ENCODE data around the gene TOP3B. TPM values are rescaled to one million over a fixed set of nuclear protein-coding genes. Genes with fewer than 3 reads are reported as not detected.

The TOP3B gene
- polyA plus RNA-seq, 1 donor from 2014 or later = 33.7 TPM

DNA sequence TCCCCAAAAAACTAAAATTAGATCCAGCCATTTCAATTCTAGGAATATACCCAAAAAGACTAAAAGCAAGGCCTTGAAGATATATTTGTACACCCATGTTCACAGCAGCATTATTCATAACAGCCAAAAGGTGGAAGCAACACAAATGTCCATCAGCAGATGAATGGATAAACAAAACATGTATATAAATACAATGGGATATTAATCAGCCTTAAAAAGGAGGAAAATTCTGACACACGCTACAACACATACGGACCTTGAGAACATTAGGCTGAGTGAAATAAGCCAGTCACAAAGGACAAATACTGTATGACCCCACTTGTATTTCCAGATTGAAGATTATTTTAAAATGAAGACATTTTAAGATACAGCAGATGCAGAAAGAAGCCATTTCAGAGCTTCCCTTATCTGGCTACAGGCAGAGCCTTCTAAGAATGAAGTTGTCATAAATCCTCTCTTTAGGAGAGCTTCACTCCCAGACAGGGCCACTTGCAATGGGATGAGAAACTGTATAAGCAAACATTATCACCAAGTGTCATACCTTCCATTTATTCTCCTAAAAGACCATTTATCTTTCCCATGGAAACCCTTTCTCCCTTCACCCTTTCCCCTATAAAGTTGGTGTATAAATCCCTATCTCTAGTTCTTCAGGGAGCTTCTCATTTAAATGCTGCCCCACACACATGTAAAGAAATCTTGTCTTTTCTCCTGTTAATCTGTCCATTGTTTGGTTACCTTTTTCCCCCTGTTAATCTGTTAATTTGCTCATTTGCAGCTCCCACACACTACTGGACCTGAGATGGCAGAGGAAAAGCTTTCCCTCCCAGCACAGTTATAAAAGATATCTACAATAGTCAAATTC is 19.3 kb upstream of the TOP3B start:
- Histone ChIP-seq H3F3A (ENCODE audit: insufficient read depth, low read length, poor library complexity, severe bottlenecking) (no peaks in the 10 kb centered on the region), H3K27me3 (ENCODE audit: insufficient read depth, low read depth, low read length) (no peaks in the 10 kb centered on the region), H3K4me3 (ENCODE audit: low read length) (no peak overlapping the region), H3K9me2 (ENCODE audit: insufficient read depth, low read length) (no peaks in the 10 kb centered on the region), H3K9me3 (ENCODE audit: low read length) (no peaks in the 10 kb centered on the region), H4K20me1 (ENCODE audit: insufficient read depth) (no peaks in the 10 kb centered on the region), H3K4me2 (ENCODE audit: low read length) (no peak overlapping the region), H3K27ac (ENCODE audit: low read length) (no peak overlapping the region), H3K9ac (ENCODE audit: low read length) (no peak overlapping the region), H3K79me2 (replicated peaks; ENCODE audit: insufficient read depth, low read length) (no peaks in the 10 kb centered on the region), H3K36me3 (ENCODE audit: insufficient read depth, low read length) (no peaks in the 10 kb centered on the region), H2AFZ (ENCODE audit: low read depth, low read length) (no peak overlapping the region)
- TF ChIP-seq SMC3 (conservative IDR thresholded peaks at IDR 0.05; ENCODE audit: poor library complexity) = no peak
- no peak for TF ChIP-seq EP300 (conservative IDR thresholded peaks at IDR 0.05; ENCODE audit: poor library complexity, severe bottlenecking)
- TF ChIP-seq, protein P1, sequence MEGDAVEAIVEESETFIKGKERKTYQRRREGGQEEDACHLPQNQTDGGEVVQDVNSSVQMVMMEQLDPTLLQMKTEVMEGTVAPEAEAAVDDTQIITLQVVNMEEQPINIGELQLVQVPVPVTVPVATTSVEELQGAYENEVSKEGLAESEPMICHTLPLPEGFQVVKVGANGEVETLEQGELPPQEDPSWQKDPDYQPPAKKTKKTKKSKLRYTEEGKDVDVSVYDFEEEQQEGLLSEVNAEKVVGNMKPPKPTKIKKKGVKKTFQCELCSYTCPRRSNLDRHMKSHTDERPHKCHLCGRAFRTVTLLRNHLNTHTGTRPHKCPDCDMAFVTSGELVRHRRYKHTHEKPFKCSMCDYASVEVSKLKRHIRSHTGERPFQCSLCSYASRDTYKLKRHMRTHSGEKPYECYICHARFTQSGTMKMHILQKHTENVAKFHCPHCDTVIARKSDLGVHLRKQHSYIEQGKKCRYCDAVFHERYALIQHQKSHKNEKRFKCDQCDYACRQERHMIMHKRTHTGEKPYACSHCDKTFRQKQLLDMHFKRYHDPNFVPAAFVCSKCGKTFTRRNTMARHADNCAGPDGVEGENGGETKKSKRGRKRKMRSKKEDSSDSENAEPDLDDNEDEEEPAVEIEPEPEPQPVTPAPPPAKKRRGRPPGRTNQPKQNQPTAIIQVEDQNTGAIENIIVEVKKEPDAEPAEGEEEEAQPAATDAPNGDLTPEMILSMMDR (IDR thresholded peaks at IDR 0.05; ENCODE audit: poor library complexity, severe bottlenecking) = no peak
- no peak for TF ChIP-seq RAD21 (conservative IDR thresholded peaks at IDR 0.05)
- TF ChIP-seq EZH2 (IDR thresholded peaks at IDR 0.05; ENCODE audit: borderline replicate concordance, insufficient read depth, low read length, poor library complexity, severe bottlenecking) = no peak
- no peak for TF ChIP-seq MXI1 (conservative IDR thresholded peaks at IDR 0.05; ENCODE audit: poor library complexity, severe bottlenecking)
- TF ChIP-seq, protein P2, sequence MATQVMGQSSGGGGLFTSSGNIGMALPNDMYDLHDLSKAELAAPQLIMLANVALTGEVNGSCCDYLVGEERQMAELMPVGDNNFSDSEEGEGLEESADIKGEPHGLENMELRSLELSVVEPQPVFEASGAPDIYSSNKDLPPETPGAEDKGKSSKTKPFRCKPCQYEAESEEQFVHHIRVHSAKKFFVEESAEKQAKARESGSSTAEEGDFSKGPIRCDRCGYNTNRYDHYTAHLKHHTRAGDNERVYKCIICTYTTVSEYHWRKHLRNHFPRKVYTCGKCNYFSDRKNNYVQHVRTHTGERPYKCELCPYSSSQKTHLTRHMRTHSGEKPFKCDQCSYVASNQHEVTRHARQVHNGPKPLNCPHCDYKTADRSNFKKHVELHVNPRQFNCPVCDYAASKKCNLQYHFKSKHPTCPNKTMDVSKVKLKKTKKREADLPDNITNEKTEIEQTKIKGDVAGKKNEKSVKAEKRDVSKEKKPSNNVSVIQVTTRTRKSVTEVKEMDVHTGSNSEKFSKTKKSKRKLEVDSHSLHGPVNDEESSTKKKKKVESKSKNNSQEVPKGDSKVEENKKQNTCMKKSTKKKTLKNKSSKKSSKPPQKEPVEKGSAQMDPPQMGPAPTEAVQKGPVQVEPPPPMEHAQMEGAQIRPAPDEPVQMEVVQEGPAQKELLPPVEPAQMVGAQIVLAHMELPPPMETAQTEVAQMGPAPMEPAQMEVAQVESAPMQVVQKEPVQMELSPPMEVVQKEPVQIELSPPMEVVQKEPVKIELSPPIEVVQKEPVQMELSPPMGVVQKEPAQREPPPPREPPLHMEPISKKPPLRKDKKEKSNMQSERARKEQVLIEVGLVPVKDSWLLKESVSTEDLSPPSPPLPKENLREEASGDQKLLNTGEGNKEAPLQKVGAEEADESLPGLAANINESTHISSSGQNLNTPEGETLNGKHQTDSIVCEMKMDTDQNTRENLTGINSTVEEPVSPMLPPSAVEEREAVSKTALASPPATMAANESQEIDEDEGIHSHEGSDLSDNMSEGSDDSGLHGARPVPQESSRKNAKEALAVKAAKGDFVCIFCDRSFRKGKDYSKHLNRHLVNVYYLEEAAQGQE (IDR thresholded peaks at IDR 0.05; ENCODE audit: borderline replicate concordance) = no peak
- no peak for TF ChIP-seq TAF1 (IDR thresholded peaks at IDR 0.05; ENCODE audit: low read depth)
- no peak for TF ChIP-seq POLR2AphosphoS5 (IDR thresholded peaks at IDR 0.05)

DNA sequence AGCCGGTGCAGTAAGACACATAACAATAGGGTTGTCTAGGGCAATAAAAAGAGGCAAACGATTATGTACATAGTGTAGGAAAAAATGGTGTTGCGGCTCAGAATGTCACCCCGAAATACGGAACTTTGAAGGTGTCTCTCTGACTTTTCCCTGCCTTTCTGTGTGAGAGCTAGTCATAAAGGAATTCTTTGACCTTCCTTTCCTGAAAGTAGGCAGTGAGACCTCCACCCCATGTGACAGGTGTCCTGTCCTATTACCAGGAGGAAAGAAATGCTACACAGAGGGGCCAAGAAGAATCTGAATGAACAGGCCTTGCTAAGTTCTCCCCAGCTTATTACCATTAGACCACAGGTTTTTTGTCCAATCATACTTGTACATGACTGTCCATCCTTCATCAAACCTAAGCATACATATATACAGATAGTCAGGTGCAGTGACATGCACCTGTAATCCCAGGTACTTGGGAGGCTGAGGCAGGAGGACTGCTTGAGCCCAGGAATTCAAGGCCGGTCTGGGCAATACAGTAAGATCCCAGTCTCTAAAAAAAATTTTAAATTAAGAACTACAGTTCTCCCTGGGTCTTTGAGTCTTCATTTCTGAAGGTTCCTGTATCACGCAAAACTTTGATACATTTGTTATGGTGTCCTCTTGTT is 16.1 kb upstream of the TOP3B start:
- H2AFZ ChIP-seq (ENCODE audit: low read depth, low read length) = no peak overlapping the region
- H3K27me3 ChIP-seq (ENCODE audit: insufficient read depth, low read depth, low read length) = no peaks in the 10 kb centered on the region
- no peak overlapping the region for H3K27ac ChIP-seq (ENCODE audit: low read length)
- no peaks in the 10 kb centered on the region for H3K9me2 ChIP-seq (ENCODE audit: insufficient read depth, low read length)
- H3K4me3 ChIP-seq (ENCODE audit: low read length) = no peak overlapping the region
- no peaks in the 10 kb centered on the region for H3K79me2 ChIP-seq (replicated peaks; ENCODE audit: insufficient read depth, low read length)
- H3F3A ChIP-seq (ENCODE audit: insufficient read depth, low read length, poor library complexity, severe bottlenecking) = no peaks in the 10 kb centered on the region
- no peaks in the 10 kb centered on the region for H4K20me1 ChIP-seq (ENCODE audit: insufficient read depth)
- H3K36me3 ChIP-seq (ENCODE audit: insufficient read depth, low read length) = no peaks in the 10 kb centered on the region
- TF ChIP-seq MXI1 (conservative IDR thresholded peaks at IDR 0.05; ENCODE audit: poor library complexity, severe bottlenecking) (no peak), EZH2 (IDR thresholded peaks at IDR 0.05; ENCODE audit: borderline replicate concordance, insufficient read depth, low read length, poor library complexity, severe bottlenecking) (no peak), TAF1 (IDR thresholded peaks at IDR 0.05; ENCODE audit: low read depth) (no peak), SMC3 (conservative IDR thresholded peaks at IDR 0.05; ENCODE audit: poor library complexity) (no peak), POLR2AphosphoS5 (IDR thresholded peaks at IDR 0.05) (no peak), RAD21 (conservative IDR thresholded peaks at IDR 0.05) (no peak), EP300 (conservative IDR thresholded peaks at IDR 0.05; ENCODE audit: poor library complexity, severe bottlenecking) (no peak)
- TF ChIP-seq, protein P1 (IDR thresholded peaks at IDR 0.05; ENCODE audit: poor library complexity, severe bottlenecking) = no peak
- TF ChIP-seq, protein P2 (IDR thresholded peaks at IDR 0.05; ENCODE audit: borderline replicate concordance) = no peak
- H3K9me3 ChIP-seq (ENCODE audit: low read length) = no peaks in the 10 kb centered on the region
- no peak overlapping the region for H3K9ac ChIP-seq (ENCODE audit: low read length)
- no peak overlapping the region for H3K4me2 ChIP-seq (ENCODE audit: low read length)

Measured in neural cell (in vitro differentiated cells).